Mucosa of stomach (tissue), 1 donor: ENCODE data around the gene ZNF592.
"Not testable (repeated sequence)": the region's sequence is repeated elsewhere in the genome, so short reads cannot be mapped to it uniquely, and the experiment has no call there.

Experiments
- H3K27me3 ChIP-seq: one replicate; pipeline ENCODE4 v1.7.0; 2013; ENCODE audit warnings: mild to moderate bottlenecking, low read length; ENCODE audit not compliant: control insufficient read depth, insufficient read depth
- H3K36me3 ChIP-seq: one replicate; pipeline ENCODE4 v1.7.0; 2013; ENCODE audit warnings: low read length; ENCODE audit not compliant: control insufficient read depth, insufficient read depth
- H3K4me1 ChIP-seq: one replicate; pipeline ENCODE4 v1.7.0; 2013; ENCODE audit warnings: mild to moderate bottlenecking, low read length; ENCODE audit not compliant: control insufficient read depth, insufficient read depth
- H3K4me3 ChIP-seq: one replicate; pipeline ENCODE4 v1.7.0; 2013; ENCODE audit warnings: low read length
- H3K9ac ChIP-seq: one replicate; pipeline ENCODE4 v1.7.0; 2013; ENCODE audit warnings: mild to moderate bottlenecking, low read length, moderate library complexity
- H3K9me3 ChIP-seq: one replicate; pipeline ENCODE4 v1.7.0; 2013; ENCODE audit warnings: mild to moderate bottlenecking, low read length, moderate library complexity; ENCODE audit not compliant: control insufficient read depth
- donor health status: Pancreatic carcinoma.

Gene ZNF592

DNA sequence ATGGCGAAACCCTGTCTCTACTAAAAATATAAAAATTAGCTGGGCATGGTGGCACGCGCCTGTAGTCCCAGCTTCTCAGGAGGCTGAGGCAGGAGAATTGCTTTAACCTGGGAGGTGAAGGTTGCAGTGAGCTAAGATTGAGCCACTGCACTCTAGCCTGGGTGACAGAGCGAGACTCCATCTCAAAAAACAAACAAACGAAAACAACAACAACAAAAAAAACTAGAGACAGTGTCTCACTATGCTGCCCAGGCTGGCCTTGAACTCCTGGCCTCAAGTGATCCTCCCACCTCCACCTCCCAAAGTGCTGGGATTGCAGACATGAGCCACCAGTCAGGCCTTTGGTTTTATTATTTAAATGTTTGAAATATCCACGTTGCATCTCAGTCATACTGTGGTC lies 3.3 kb downstream of the ZNF592 start:
- H3K36me3 ChIP-seq, H3K27me3 ChIP-seq, H3K9ac ChIP-seq, H3K9me3 ChIP-seq, H3K4me3 ChIP-seq: not testable (repeated sequence)
- peaks cover 38% of the 10 kb centered on the region for H3K4me1 ChIP-seq

DNA sequence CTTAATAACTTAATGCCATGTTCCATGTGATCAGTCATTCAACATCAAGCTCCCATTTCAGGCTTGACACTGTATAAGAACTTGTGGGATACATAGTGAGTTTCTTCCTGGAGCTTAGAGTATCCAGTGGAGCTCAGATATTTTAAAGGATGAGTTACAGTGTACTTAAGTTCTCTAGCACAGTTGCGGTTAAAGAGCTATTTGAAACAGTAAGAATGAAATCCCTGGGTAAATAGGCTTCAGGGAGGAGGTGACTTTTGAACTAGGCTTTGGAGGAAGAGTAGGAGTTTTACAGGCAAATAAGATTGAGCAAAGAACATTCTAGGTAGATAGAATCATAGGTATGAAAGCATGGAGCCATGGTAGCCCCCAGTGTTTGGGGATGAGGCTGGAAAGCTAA lies 3.8 kb downstream of the ZNF592 start:
- H3K4me1 ChIP-seq: peaks cover 33% of the 10 kb centered on the region
- no peak overlapping the region for H3K9ac ChIP-seq

DNA sequence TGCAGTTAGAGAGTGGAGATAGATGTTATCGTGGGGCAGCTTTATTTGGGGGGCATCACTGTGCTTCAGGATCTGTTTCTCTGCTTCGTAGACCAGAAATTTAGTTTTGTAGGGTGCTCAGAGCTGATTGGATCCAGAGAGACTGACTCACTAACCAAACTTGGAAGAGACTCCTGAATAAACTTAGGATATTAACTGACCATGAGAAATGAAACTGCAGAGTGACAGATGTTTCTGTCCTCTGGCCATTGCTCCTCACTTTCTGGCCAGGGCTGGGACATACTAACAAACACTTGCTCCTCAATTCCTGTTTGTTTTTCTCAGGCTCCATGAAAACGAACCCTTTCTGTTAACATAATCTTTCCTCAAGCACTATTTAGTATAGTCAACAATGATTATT lies 4.3 kb downstream of the ZNF592 start:
- no peaks in the 10 kb centered on the region for H3K9me3 ChIP-seq
- no peak overlapping the region for H3K9ac ChIP-seq
- peaks cover 31% of the 10 kb centered on the region for H3K4me1 ChIP-seq
- H3K36me3 ChIP-seq: no peaks in the 10 kb centered on the region
- H3K4me3 ChIP-seq: no peak overlapping the region
- no peaks in the 10 kb centered on the region for H3K27me3 ChIP-seq

More for the DNA sequence above, 3.8 kb downstream of the ZNF592 start:
- Histone ChIP-seq H3K36me3 (no peaks in the 10 kb centered on the region), H3K27me3 (no peaks in the 10 kb centered on the region), H3K4me3 (no peak overlapping the region), H3K9me3 (no peaks in the 10 kb centered on the region)

DNA sequence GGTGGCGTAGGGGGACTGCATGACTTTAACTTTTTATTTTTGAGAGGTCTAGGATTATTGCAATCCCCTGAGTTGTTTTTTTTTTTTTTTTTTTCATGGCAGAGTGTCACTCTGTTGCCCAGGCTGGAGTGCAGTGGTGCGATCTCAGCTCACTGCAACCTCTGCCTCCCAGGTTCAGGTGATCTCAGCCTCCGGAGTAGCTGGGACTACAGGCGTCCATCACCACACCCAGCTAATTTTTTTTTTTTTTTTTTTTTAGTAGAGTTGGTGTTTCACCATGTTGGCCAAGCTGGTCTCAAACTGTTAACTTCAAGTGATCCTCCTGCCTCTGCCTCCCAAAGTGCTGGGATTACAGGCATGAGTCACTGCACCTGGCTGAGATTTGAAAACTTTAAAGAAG lies 6.5 kb downstream of the ZNF592 start:
- not testable (repeated sequence) for H3K27me3 ChIP-seq, H3K36me3 ChIP-seq, H3K4me3 ChIP-seq, H3K9ac ChIP-seq, H3K9me3 ChIP-seq
- H3K4me1 ChIP-seq: peaks cover 31% of the 10 kb centered on the region

GRCh38 chr15:84755736-84756527 lies 7.5 kb downstream of the ZNF592 start:
- peaks cover 23% of the 10 kb centered on the region for H3K4me1 ChIP-seq
- no peaks in the 10 kb centered on the region for H3K9me3 ChIP-seq
- no peaks in the 10 kb centered on the region for H3K27me3 ChIP-seq
- no peaks in the 10 kb centered on the region for H3K36me3 ChIP-seq
- H3K9ac ChIP-seq: no peak overlapping the region
- no peak overlapping the region for H3K4me3 ChIP-seq

DNA sequence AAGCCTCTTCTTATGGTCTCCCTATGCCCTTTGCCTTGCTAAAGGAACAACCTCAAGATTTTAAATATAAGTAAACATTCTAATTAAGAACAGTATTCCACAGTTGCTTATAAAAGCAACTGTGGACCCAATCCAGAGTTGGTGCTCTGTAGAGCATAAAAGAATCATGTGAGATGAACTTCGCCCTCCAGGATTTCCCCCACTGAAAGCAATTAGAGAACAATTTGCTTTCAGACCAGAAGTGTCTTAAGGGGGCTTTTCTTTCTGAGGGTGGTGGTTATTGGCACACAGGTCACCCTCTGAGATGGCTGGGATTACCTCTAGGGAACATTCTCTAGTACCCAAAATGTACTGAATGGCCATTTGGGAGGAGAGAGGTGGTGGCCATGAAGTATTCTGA lies 10.6 kb downstream of the ZNF592 start:
- H3K9me3 ChIP-seq: no peaks in the 10 kb centered on the region
- H3K27me3 ChIP-seq: no peaks in the 10 kb centered on the region
- no peak overlapping the region for H3K9ac ChIP-seq
- H3K36me3 ChIP-seq: no peaks in the 10 kb centered on the region
- H3K4me3 ChIP-seq: no peak overlapping the region
- peaks cover 18% of the 10 kb centered on the region for H3K4me1 ChIP-seq

GRCh38 chr15:84760219-84760618 lies 11.8 kb downstream of the ZNF592 start:
- H3K9ac ChIP-seq: no peak overlapping the region
- no peaks in the 10 kb centered on the region for H3K36me3 ChIP-seq
- no peaks in the 10 kb centered on the region for H3K27me3 ChIP-seq
- no peak overlapping the region for H3K4me3 ChIP-seq
- peaks cover 16% of the 10 kb centered on the region for H3K4me1 ChIP-seq
- no peaks in the 10 kb centered on the region for H3K9me3 ChIP-seq

DNA sequence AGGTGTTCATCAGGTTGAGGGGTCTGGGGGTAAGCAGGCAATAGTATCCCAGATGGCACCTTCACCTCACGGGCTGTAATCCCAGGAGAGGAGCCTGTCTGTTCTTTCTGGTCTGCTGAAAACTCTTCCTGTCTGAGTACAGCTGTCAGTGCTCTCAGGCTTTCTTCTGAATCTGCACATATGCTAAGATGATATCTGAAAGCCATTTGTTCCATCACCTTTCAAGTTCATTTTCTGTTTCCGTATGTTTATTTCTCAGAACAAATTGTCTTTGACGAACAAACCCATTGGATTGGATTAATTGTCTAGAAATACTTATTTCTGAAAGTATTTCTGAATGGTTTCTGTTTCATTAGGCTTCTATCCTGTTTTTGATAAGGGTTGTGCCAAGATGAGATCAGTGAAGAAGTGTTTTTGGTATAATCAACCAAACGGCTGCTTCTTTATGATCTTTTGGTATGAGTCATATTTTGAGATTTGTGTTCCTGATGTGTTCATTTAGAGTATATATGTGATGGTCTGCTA lies 13.3 kb downstream of the ZNF592 start:
- H3K9ac ChIP-seq: no peak overlapping the region
- no peaks in the 10 kb centered on the region for H3K9me3 ChIP-seq
- peaks cover 7% of the 10 kb centered on the region for H3K36me3 ChIP-seq
- peaks cover 16% of the 10 kb centered on the region for H3K4me1 ChIP-seq
- H3K27me3 ChIP-seq: no peaks in the 10 kb centered on the region
- H3K4me3 ChIP-seq: no peak overlapping the region

DNA sequence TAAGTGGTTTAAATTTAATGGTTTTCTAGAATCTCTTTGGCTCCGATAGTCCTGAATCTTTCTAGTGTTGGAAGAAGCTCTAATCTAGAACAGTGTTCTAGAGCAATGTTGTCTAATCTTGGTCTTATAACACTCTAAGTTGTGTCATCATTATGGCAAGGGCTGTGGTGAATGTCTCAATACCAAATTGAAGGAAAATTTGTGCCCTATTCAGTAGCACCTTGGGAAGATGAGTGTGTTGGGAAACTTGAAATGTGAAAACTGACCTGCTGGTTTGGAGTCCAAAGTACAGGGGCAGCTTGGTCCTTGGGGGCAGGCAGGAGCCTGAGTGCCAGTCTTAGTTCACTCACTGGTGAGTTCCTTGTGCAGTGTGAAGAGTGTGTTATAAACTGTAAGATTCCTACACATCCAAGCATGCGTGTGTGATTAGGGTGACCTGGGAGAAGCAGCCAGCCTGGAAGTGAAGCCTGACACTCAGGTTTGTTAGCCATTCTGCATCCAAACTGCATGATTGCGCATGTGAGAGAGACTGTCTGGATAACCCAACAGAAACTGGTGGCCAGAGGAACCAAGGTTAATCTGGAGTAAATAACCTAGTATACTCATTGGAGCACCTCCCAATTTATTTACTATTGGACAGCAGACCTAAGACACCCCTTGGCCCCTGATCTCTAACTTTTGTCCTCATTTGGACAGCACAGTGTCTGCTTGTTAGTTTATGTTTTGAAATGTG lies 14.6 kb downstream of the ZNF592 start:
- H3K27me3 ChIP-seq: no peaks in the 10 kb centered on the region
- peaks cover 7% of the 10 kb centered on the region for H3K36me3 ChIP-seq
- no peak overlapping the region for H3K9ac ChIP-seq
- H3K4me3 ChIP-seq: no peak overlapping the region
- peaks cover 16% of the 10 kb centered on the region for H3K4me1 ChIP-seq
- H3K9me3 ChIP-seq: no peaks in the 10 kb centered on the region

- Histone ChIP-seq H3K9me3 (no peaks in the 10 kb centered on the region), H3K9ac (no peak overlapping the region), H3K27me3 (no peaks in the 10 kb centered on the region), H3K4me3 (no peak overlapping the region), H3K4me1 (peaks cover 16% of the 10 kb centered on the region), H3K36me3 (peaks cover 7% of the 10 kb centered on the region)
These were observed 16.2 kb downstream of the ZNF592 start for GRCh38 chr15:84764585-84764984.

DNA sequence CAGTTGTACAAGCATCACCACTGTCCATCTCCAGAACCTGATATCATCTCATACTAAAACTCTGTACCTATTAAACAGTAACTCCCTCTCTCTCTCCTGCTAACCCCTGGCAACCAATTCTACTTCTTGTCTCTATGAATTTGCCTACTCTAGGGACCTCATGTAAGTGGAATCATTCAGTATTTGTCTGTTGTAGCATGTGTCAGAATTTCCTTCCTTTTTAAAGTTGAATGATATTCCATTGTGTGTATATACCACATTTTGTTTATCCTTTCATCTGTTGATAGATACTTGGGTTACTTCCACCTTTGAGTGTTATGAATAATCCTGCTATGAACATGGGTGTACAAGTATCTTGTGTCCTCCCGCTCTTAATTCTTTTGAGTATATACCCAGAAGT lies 16.6 kb downstream of the ZNF592 start:
- peaks cover 16% of the 10 kb centered on the region for H3K4me1 ChIP-seq

DNA sequence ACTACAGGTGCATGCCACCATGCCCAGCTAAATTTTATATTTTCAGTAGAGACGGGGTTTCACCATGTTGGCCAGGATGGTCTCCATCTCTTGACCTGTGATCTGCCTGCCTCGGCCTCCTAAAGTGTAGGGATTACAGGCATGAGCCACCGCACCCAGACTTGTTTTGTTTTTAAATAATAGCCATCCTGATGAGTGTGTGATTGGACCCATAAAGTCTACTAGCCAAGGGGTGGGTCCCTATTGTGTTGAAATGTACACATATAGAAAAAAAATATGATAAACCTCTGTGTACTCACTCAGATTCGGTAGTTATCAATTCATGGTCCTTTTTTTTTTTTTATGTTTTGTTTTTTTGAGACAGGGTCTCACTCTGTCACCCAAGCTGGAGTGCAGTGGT lies 17.3 kb downstream of the ZNF592 start:
- Histone ChIP-seq H3K36me3 (peaks cover 7% of the 10 kb centered on the region), H3K27me3 (no peaks in the 10 kb centered on the region), H3K4me1 (peaks cover 16% of the 10 kb centered on the region), H3K9ac (no peak overlapping the region), H3K9me3 (no peaks in the 10 kb centered on the region), H3K4me3 (no peak overlapping the region)

More for the DNA sequence above, 16.6 kb downstream of the ZNF592 start:
- Histone ChIP-seq H3K9me3 (no peaks in the 10 kb centered on the region), H3K27me3 (no peaks in the 10 kb centered on the region), H3K9ac (no peak overlapping the region), H3K36me3 (peaks cover 7% of the 10 kb centered on the region), H3K4me3 (no peak overlapping the region)
